KOPT-K1 (cell line): ENCODE data around the gene PRPF4.
"Not testable (repeated sequence)": the region's sequence is repeated elsewhere in the genome, so short reads cannot be mapped to it uniquely, and the experiment has no call there.

Experiments used
- H3K27ac ChIP-seq: fragments of 200-600 bp; sonication (generic); 2 replicates; pipeline ENCODE4 v1.5.1; 2016; ENCODE audit warnings: antibody characterized with exemption, mild to moderate bottlenecking, low read depth, low read length; ENCODE audit not compliant: poor library complexity, severe bottlenecking
- H3K36me3 ChIP-seq: fragments of 200-600 bp; sonication (generic); 2 replicates; pipeline ENCODE4 v1.5.1; 2017; ENCODE audit warnings: antibody characterized with exemption, mild to moderate bottlenecking, low read length, moderate library complexity; ENCODE audit not compliant: insufficient read depth
- H3K9me3 ChIP-seq: fragments of 200-600 bp; sonication (generic); 2 replicates; pipeline ENCODE4 v1.5.1; 2017; ENCODE audit warnings: antibody characterized with exemption, low read length, mild to moderate bottlenecking; ENCODE audit not compliant: insufficient read depth, poor library complexity, severe bottlenecking

PRPF4 gene

GRCh38 chr9:113296247-113296646 lies 20.8 kb downstream of the PRPF4 start:
- peaks cover 31% of the 10 kb centered on the region for H3K36me3 ChIP-seq
- H3K9me3 ChIP-seq, H3K27ac ChIP-seq: not testable (repeated sequence)

GRCh38 chr9:113296796-113297558 lies 21.5 kb downstream of the PRPF4 start:
- Histone ChIP-seq H3K27ac (no peak overlapping the region), H3K36me3 (peaks cover 24% of the 10 kb centered on the region), H3K9me3 (no peaks in the 10 kb centered on the region)

GRCh38 chr9:113298311-113298710 lies 22.9 kb downstream of the PRPF4 start:
- peaks cover 11% of the 10 kb centered on the region for H3K36me3 ChIP-seq
- H3K9me3 ChIP-seq = no peaks in the 10 kb centered on the region
- H3K27ac ChIP-seq = no peak overlapping the region

DNA sequence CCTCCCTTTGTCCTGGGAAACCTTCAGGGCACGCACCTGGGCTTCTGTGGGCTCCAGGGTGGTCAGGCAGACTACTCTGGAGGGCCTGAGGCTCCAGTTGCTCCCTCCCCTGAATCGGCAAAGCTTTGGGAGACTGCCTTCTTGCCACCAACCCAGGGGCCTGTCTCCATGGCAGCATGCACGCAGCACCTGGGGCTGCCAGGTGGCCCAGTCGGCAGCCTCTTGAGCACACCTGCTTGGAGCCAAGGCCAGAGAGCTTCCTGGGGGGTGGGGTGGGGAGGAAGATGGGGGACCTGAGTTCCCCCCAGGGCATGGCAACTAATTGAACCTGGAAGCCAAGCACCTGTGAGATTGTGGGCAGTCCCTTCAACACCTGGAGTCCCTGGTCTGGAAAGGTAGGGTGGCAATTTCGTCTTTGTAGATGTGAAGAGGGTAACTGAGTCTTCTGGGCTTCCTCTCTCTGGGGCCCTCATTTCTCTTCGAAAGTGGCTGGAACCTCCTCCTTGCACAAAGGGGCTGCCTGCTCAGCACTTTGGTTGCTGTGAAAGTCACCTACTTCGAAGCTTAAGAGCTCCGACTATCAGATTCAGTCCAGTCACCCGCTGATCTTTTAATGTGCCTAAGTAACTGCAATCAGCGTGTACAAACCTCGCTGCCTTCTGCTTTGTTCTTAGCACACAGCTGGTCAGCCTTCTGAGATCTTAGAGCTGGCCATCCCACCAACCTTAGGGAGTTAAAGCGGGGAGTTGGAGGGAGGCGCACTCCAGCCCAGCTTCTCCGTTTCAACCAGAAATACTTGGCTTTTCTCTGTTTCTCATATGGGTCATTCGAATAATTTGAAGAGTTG lies 23.7 kb downstream of the PRPF4 start:
- Histone ChIP-seq H3K36me3 (peaks cover 2% of the 10 kb centered on the region), H3K27ac (no peak overlapping the region), H3K9me3 (no peaks in the 10 kb centered on the region)

- no peaks in the 10 kb centered on the region for H3K9me3 ChIP-seq
- no peak overlapping the region for H3K27ac ChIP-seq
- no peaks in the 10 kb centered on the region for H3K36me3 ChIP-seq
Measured at GRCh38 chr9:113299800-113300292, 24.4 kb downstream of the PRPF4 start.

DNA sequence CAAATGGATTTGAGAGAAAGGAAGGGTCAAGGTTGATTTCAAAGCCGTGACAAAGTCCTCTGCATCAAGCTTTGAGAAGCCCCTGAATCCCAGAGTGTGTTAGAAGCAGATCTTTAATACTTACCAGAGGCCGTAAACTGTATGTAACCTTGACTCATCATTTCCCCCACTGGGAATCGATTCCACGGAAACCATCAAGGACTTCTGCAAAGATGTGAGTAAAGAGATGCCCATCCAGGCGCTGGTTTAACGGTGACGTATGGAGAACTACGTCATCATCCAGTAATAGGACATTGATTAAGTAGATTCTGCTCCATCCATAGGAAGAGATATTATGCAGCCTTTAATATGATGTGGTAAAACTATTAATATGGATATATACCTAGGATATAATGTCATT lies 26.1 kb downstream of the PRPF4 start:
- no peak overlapping the region for H3K27ac ChIP-seq
- H3K9me3 ChIP-seq = no peaks in the 10 kb centered on the region
- H3K36me3 ChIP-seq = no peaks in the 10 kb centered on the region

DNA sequence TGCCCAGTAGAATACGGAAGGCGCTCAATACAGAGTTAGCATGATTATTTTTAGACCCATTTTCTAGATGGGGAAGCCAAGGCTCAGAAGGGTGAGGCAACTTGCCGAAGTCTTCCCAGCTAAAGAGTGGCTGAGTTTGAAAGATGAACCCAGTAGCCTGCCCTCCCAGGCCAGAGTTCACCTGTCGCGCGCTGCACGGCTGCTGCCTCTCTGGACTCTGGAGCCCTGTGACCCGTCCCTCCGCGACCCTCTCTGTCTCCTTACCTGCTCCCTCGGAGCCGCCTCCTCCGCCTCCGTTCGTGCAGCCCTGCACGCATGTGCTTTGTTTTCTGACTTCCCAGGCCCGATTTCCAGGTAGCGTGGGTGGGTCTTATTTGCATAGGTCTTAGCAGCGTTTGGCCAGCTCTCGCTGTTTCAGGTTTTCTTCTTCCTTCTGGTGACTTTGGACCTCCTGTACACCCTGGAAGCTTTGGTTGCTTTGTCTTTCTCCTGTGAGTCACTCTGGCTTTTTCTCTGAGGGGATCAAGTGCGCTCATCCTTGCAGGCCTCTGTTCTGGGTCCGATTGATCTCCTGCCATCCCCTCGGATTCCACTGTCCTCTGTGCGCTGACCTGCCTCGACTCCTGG lies 27.4 kb downstream of the PRPF4 start, which contains the start of gene RNF183:
TSS of gene RNF183 (minus strand) at position 585 of the 627 bp plus-strand sequence. CDS start 5,192 bp downstream, outside the sequence.
- Histone ChIP-seq H3K36me3 (no peaks in the 10 kb centered on the region), H3K27ac (no peak within 1 kb of the TSS), H3K9me3 (no peaks in the 10 kb centered on the region)

DNA sequence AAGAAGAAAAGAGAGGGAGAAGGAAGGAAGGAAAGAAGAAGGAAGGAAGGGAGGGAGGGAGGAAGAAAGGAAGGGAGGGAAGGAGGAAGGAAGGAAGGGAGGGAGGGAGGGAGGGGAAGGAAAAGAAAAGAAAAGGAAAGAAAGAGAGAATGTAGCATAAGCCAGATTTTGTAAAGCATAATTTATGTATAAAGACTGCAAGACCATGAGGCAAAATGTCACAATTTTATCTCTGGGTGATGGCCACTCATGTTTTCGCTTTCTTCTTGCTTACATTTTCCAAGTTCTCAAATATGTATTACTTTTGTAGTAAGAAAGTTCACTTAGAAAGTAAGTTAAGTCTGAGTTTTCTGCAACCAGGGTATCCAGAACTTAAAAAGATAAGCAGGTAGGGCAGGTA lies 31.1 kb downstream of the PRPF4 start:
- no peaks in the 10 kb centered on the region for H3K36me3 ChIP-seq
- no peak overlapping the region for H3K27ac ChIP-seq
- H3K9me3 ChIP-seq = no peaks in the 10 kb centered on the region

- Histone ChIP-seq H3K9me3 (no peaks in the 10 kb centered on the region), H3K27ac (no peak overlapping the region), H3K36me3 (no peaks in the 10 kb centered on the region)
Measured at GRCh38 chr9:113307396-113307975, 32.0 kb downstream of the PRPF4 start.

- Histone ChIP-seq H3K36me3 (no peaks in the 10 kb centered on the region), H3K9me3 (no peaks in the 10 kb centered on the region), H3K27ac (no peak overlapping the region)
Measured at GRCh38 chr9:113309204-113309813, 33.9 kb downstream of the PRPF4 start.

- H3K27ac ChIP-seq = no peak overlapping the region
Measured at GRCh38 chr9:113310538-113310937, 35.1 kb downstream of the PRPF4 start.

GRCh38 chr9:113311961-113312360 lies 36.5 kb downstream of the PRPF4 start:
- H3K27ac ChIP-seq = no peak overlapping the region
- no peaks in the 10 kb centered on the region for H3K36me3 ChIP-seq
- H3K9me3 ChIP-seq = no peaks in the 10 kb centered on the region

More at GRCh38 chr9:113310538-113310937, 35.1 kb downstream of the PRPF4 start:
- Histone ChIP-seq H3K9me3 (no peaks in the 10 kb centered on the region), H3K36me3 (no peaks in the 10 kb centered on the region)

DNA sequence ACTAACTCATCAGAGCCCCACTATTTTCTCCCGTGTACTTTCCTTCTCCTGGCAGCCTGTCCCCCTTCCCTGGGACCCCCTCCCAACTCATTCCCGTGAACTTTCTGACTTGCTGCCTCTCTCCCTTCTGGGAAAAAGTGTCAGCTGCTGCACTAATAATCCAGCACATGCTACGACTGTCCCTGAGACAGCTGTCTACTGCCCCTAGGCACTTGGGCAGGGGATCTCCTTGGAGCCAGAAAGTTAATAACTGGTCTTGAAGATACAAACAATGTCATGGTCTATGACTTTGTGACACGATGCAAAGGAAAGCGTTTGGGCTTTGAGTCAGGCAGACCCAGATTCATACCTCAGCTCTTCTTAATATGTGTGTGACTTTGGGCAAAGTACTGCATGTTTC lies 37.8 kb downstream of the PRPF4 start:
- H3K9me3 ChIP-seq = no peaks in the 10 kb centered on the region
- H3K27ac ChIP-seq = no peak overlapping the region
- no peaks in the 10 kb centered on the region for H3K36me3 ChIP-seq

DNA sequence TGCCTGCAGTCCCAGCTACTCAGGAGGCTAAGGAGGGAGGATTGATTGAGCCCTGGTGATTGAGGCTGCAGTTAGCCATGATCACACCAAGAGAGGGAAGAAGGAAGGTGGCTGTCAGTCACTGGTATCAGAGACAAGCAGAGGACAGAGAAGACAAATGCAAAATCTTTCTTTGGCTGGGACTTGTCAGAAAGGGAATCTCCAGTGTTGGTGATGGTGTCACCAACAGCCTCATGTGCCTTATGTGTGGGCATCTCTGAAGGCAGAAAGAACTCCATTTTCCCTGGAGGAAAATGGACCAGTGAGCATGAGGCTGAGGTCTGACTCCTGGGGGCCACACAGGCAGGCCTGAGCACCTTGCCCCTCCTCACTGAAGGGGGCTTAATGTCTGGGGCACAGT lies 39.8 kb downstream of the PRPF4 start:
- no peaks in the 10 kb centered on the region for H3K9me3 ChIP-seq
- H3K27ac ChIP-seq = no peak overlapping the region
- H3K36me3 ChIP-seq = no peaks in the 10 kb centered on the region
